ENCODE data around the gene PEX10.
"Not testable (repeated sequence)": the region's sequence is repeated elsewhere in the genome, so short reads cannot be mapped to it uniquely, and the experiment has no call there.

The PEX10 gene

GRCh38 chr1:2443277-2444137, 31.1 kb upstream of the PEX10 start:
- DNase-seq (ENCODE audit: low spot score) = no peak

- no peak for DNase-seq (ENCODE audit: low spot score)
Measured at GRCh38 chr1:2442661-2443060, 30.3 kb upstream of the PEX10 start.

GRCh38 chr1:2441746-2442145, 29.4 kb upstream of the PEX10 start:
- DNase-seq (ENCODE audit: low spot score) = no peak

GRCh38 chr1:2440346-2440745, 28.0 kb upstream of the PEX10 start:
- DNase-seq (ENCODE audit: low spot score) = not testable (repeated sequence)

- no peak for DNase-seq (ENCODE audit: low spot score)
Measured at GRCh38 chr1:2439369-2439768, 27.0 kb upstream of the PEX10 start.

GRCh38 chr1:2438641-2439040, 26.3 kb upstream of the PEX10 start:
- DNase-seq (ENCODE audit: low spot score) = no peak

GRCh38 chr1:2438038-2438437, 25.7 kb upstream of the PEX10 start:
- no peak for DNase-seq (ENCODE audit: low spot score)

- no peak for DNase-seq (ENCODE audit: low spot score)
Measured at GRCh38 chr1:2437617-2438016, 25.3 kb upstream of the PEX10 start.

- no peak for DNase-seq (ENCODE audit: low spot score)
Measured at GRCh38 chr1:2436876-2437275, 24.5 kb upstream of the PEX10 start.

- DNase-seq (ENCODE audit: low spot score) = no peak
Measured at GRCh38 chr1:2435746-2436355, 23.5 kb upstream of the PEX10 start.

GRCh38 chr1:2435091-2435490, 22.7 kb upstream of the PEX10 start:
- no peak for DNase-seq (ENCODE audit: low spot score)

- no peak for DNase-seq (ENCODE audit: low spot score)
Measured at GRCh38 chr1:2433936-2434655, 21.7 kb upstream of the PEX10 start.

- no peak for DNase-seq (ENCODE audit: low spot score)
Measured at GRCh38 chr1:2433196-2433595, 20.8 kb upstream of the PEX10 start.

- no peak for DNase-seq (ENCODE audit: low spot score)
Measured at GRCh38 chr1:2432441-2432844, 20.1 kb upstream of the PEX10 start.

GRCh38 chr1:2431518-2431917, 19.2 kb upstream of the PEX10 start:
- no peak for DNase-seq (ENCODE audit: low spot score)

- no peak for DNase-seq (ENCODE audit: low spot score)
Measured at GRCh38 chr1:2431103-2431502, 18.7 kb upstream of the PEX10 start.

GRCh38 chr1:2430592-2430973, 18.2 kb upstream of the PEX10 start:
- DNase-seq (ENCODE audit: low spot score) = no peak

- DNase-seq (ENCODE audit: low spot score) = no peak
Measured at GRCh38 chr1:2429780-2430591, 17.6 kb upstream of the PEX10 start.

GRCh38 chr1:2428490-2428889, 16.1 kb upstream of the PEX10 start:
- DNase-seq (ENCODE audit: low spot score) = no peak

GRCh38 chr1:2427976-2428375, 15.6 kb upstream of the PEX10 start:
- no peak for DNase-seq (ENCODE audit: low spot score)

GRCh38 chr1:2427051-2427450, 14.7 kb upstream of the PEX10 start:
- DNase-seq (ENCODE audit: low spot score) = no peak

- DNase-seq (ENCODE audit: low spot score) = no peak
Measured at GRCh38 chr1:2426540-2426939, 14.2 kb upstream of the PEX10 start.
